ENCODE measurements around the gene CENPP.

DNA sequence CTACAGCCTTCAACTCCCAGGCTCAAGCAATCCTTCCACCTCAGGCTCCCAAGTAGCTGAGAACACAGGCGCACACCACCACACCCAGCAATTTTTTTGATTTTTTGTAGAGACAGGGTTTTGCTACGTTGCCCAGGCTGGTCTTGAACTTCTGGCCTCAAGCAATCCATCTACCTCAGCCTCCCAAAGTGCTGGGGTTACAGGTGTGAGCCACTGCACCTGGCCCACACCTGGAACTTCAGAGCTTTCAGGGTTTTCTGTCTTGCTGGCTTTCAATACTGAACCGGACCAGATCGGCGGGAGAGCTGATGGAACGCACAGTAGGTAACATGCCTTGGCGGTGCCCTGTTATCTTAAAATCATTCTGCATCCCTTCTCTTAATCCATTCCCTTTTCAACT is 313.4 kb downstream of the CENPP start:
- TF ChIP-seq, protein P1, sequence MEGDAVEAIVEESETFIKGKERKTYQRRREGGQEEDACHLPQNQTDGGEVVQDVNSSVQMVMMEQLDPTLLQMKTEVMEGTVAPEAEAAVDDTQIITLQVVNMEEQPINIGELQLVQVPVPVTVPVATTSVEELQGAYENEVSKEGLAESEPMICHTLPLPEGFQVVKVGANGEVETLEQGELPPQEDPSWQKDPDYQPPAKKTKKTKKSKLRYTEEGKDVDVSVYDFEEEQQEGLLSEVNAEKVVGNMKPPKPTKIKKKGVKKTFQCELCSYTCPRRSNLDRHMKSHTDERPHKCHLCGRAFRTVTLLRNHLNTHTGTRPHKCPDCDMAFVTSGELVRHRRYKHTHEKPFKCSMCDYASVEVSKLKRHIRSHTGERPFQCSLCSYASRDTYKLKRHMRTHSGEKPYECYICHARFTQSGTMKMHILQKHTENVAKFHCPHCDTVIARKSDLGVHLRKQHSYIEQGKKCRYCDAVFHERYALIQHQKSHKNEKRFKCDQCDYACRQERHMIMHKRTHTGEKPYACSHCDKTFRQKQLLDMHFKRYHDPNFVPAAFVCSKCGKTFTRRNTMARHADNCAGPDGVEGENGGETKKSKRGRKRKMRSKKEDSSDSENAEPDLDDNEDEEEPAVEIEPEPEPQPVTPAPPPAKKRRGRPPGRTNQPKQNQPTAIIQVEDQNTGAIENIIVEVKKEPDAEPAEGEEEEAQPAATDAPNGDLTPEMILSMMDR (IDR thresholded peaks at IDR 0.05; ENCODE audit: low read depth, low read length), result no peak
- TF ChIP-seq EZH2phosphoT487 (IDR thresholded peaks at IDR 0.05; ENCODE audit: low read depth), result no peak
